Cerebellar nuclear complex (tissue), 1 donor: ENCODE measurements around the gene CYTIP.
"Not testable (repeated sequence)": the region's sequence is repeated elsewhere in the genome, so short reads cannot be mapped to it uniquely, and the experiment has no call there.

Experiments used
- DNase-seq, 2 experiments: peaks; one replicate each; lab custom pipeline; 2025; lab: John Stamatoyannopoulos, UW

Gene CYTIP

GRCh38 chr2:157424374-157424773 is 19.5 kb downstream of the CYTIP start:
- DNase-seq: no peak

GRCh38 chr2:157421964-157422363 is 21.9 kb downstream of the CYTIP start:
- DNase-seq: no peak

GRCh38 chr2:157421331-157421944 is 22.5 kb downstream of the CYTIP start:
- DNase-seq: no peak

- DNase-seq: no peak
Measured at GRCh38 chr2:157420771-157421323, 23.0 kb downstream of the CYTIP start.

GRCh38 chr2:157419031-157419575 is 24.8 kb downstream of the CYTIP start:
- DNase-seq: no peak

- no peak for DNase-seq
Measured at GRCh38 chr2:157418239-157418641, 25.6 kb downstream of the CYTIP start.

- DNase-seq: no peak
Measured at GRCh38 chr2:157415591-157416101, 28.2 kb downstream of the CYTIP start.

- no peak for DNase-seq
Measured at GRCh38 chr2:157414050-157414449, 29.8 kb downstream of the CYTIP start.

GRCh38 chr2:157413326-157414035 is 30.4 kb downstream of the CYTIP start:
- DNase-seq: no peak

GRCh38 chr2:157411624-157412336 is 32.1 kb downstream of the CYTIP start:
- DNase-seq: no peak

- DNase-seq: not testable (repeated sequence)
Measured at GRCh38 chr2:157405398-157405797, 38.5 kb downstream of the CYTIP start.

GRCh38 chr2:157404363-157404762 is 39.5 kb downstream of the CYTIP start:
- no peak for DNase-seq

GRCh38 chr2:157402801-157403485 is 40.9 kb downstream of the CYTIP start:
- not testable (repeated sequence) for DNase-seq

- DNase-seq: no peak
Measured at GRCh38 chr2:157395811-157396210, 48.1 kb downstream of the CYTIP start.

- no peak for DNase-seq
Measured at GRCh38 chr2:157394928-157395327, 49.0 kb downstream of the CYTIP start.

GRCh38 chr2:157393348-157393747 is 50.5 kb downstream of the CYTIP start:
- no peak for DNase-seq

- DNase-seq: no peak
Measured at GRCh38 chr2:157388827-157389226, 55.1 kb downstream of the CYTIP start.

- no peak for DNase-seq
Measured at GRCh38 chr2:157386747-157387146, 57.1 kb downstream of the CYTIP start.

- no peak for DNase-seq
Measured at GRCh38 chr2:157386247-157386646, 57.6 kb downstream of the CYTIP start.

GRCh38 chr2:157377861-157378260 is 66.0 kb downstream of the CYTIP start:
- no peak for DNase-seq

- DNase-seq: no peak
Measured at GRCh38 chr2:157376041-157376440, 67.8 kb downstream of the CYTIP start.

GRCh38 chr2:157375384-157375783 is 68.5 kb downstream of the CYTIP start:
- no peak for DNase-seq
